Erythroblast (primary cell): Measurements from ENCODE around the gene EGLN2.
"Not testable (repeated sequence)": the region's sequence is repeated elsewhere in the genome, so short reads cannot be mapped to it uniquely, and the experiment has no call there.

Experiments
- DNase-seq, 2 experiments: peaks; one replicate each; lab custom pipeline; 2025; lab: John Stamatoyannopoulos, UW
- GATA1 ChIP-seq: IDR thresholded peaks from 2 replicates; pipeline ENCODE4 v1.6.1; 2011; ENCODE audit warnings: low read depth, mild to moderate bottlenecking, control low read depth, low read length, moderate library complexity
- POLR2A ChIP-seq: IDR thresholded peaks from 2 replicates; pipeline ENCODE4 v1.6.1; 2011; ENCODE audit warnings: mild to moderate bottlenecking, low read length

The EGLN2 gene

DNA sequence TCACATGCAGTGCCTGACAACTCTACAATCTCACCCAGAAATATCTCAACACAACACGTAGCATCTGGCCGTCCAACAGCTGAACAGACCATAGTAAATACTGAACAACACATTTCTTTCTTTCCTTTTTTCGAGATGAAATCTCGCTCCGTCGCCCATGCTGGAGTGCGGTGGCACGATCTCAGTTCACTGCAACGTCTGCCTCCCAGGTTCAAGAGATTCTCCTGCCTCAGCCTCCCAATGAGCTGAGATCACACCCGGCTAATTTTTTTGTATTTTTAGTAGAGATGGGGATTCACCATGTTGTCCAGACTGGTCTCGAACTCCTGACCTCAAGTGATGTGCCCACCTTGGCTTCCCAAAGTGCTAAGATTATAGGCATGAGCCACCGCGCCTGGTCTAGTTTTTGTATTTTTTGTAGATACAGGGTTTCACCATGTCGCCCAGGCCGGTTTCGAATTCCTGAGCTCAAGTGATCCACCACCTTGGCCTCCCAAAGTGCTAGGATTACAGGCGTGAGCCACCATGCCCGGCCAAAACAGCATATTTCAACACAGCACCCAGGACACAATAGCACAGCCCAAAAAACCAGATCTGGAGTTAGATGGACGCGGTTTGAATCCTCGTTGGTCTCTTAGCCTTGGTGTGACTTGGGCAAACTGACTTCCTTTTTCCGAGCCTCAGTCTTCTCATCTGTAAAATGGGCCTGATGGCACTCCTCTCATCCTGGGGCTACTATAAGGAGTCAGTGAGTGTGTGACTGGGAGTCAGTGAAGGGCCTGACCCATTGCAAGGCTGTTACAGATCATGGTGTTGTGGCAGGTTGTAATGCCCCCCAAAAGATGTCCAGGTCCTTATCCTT, 28.6 kb downstream of the EGLN2 start:
- no peak for TF ChIP-seq POLR2A
- no peak for TF ChIP-seq GATA1
- DNase-seq = no peak

DNA sequence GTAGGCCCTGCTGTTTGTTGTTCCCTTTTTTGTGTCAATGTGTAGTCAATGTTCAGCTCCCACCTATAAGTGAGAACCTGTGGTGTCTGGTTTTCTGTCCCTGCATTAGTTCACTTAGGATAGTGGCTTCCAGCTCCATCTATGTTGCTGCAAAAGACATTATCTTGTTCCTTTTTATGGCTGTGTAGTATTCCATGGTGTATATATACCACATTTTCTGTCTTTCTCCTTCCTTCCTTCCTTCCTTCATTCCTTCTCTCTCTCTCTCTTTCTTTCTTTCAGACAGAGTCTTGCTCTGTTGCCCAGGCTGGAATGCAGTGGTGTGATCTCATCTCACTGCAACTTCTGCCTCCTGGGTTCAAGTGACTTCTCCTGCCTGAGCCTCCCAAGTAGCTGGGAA, 30.2 kb downstream of the EGLN2 start:
- TF ChIP-seq GATA1 = no peak
- TF ChIP-seq POLR2A = no peak
- DNase-seq = no peak

DNA sequence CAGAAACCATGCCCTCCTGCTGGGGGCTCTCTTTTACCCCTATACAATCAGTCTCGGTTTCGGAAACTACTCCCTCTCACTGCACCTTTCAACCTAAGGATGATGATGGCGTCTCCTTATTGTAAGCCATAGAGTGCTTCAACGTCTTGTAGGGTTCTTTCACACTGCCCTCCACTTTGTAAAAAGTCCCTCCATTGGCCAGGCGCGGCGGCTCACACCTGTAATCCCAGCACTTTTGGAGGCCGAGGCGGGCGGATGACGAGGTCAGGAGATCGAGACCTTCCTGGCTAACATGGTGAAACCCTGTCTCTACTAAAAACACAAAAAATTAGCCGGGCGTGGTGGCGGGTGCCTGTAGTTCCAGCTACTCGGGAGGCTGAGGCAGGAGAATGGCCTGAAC, 31.8 kb downstream of the EGLN2 start:
- DNase-seq = not testable (repeated sequence)

DNA sequence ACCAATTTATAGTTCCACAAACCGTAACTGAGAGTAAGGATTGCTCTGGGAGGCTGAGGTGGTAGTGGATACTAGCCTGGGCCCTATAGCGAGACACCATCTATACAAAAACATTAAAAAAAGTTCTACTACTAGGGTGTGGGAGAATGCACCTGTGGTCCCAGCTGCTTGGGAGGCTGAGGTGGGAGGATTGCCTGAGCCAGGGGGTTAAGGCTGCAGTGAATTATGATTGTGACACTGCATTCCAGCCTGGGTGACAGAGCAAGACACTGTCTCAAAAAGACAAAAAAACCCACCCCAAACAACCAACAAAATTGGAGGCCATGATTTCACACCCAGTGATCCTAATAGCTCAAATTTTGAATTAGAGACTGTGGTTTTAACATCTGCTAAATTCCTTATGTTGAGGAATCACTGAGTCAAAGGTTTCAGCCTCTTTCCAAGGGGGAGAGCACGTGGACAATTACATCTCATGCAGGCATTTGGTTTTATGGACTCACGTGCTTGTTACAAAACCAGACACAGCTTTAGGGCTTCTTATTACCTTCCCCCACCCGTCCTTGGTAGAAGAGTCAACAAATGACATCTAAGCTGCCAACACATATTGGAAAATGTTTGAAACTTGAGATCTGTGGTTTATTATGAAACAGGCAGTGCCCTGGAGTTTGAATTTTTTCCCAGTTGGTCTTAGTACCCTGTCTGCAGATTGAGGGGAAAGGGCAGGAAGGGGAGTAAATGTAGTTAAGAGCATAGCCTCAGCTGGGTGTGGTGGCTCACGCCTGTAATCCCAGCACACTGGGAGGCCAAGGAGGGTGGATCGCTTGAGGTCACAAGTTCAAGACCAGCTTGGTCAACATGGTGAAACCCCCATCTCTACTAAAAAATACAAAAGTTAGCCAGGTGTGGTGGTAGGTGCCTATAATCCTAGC, 32.8 kb downstream of the EGLN2 start:
- no peak for DNase-seq
- TF ChIP-seq POLR2A (no peak), GATA1 (no peak)

DNA sequence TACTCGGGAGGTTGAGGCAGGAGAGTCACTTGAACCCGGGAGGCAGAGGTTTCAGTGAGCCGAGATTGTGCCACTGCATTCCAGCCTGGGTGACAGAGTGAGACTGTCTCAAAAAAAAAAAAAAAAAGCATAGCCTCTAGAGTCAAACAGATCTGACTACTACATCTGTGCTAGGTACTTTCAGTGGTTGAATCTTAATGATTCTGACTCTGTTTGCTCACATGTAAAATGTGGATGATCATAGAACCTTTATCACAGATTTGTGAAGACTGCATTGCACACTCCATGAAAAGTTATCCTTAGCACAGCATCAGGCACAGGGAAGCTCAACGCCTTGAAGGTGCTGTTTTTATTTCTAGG, 33.4 kb downstream of the EGLN2 start:
- not testable (repeated sequence) for DNase-seq

DNA sequence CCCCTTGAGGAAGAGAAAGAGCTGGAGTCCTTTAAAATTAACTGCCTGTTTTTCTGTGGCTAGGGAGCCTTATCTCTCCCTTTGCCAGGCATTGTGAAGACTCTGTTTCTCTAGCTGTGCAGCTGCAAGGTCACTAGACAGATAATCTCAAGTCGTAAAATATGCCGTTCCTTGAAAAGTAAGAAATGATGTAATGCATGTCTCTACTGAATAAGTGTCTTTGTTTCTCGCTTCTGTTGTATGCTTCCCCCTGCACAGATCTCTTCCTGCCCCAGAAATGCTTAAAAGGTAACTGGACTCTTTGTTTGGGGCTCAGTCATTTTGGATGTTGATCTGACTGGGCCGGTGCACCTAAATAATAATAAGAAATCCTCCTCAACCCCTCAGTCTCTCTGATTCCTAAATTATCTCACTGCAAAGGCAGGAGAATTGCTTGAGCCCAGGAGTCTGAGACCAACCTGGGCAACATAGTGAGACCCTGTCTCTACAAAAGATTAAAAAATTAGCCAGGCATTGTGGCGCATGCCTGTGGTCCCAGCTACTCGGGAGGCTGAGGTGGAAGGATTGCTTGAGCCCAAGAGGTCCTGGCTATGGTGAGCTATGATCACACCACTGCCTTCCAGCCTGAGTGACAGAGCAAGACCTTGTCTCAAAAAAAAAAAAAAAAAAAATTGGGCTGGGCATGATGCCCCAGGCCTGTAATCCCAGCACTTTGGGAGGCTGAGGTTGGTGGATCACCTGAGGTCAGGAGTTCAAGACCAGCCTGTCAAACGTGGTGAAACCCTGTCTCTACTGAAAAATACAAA, 34.9 kb downstream of the EGLN2 start:
- TF ChIP-seq POLR2A = peak; percentile 51
- DNase-seq = peak; percentile 57 to 79

DNA sequence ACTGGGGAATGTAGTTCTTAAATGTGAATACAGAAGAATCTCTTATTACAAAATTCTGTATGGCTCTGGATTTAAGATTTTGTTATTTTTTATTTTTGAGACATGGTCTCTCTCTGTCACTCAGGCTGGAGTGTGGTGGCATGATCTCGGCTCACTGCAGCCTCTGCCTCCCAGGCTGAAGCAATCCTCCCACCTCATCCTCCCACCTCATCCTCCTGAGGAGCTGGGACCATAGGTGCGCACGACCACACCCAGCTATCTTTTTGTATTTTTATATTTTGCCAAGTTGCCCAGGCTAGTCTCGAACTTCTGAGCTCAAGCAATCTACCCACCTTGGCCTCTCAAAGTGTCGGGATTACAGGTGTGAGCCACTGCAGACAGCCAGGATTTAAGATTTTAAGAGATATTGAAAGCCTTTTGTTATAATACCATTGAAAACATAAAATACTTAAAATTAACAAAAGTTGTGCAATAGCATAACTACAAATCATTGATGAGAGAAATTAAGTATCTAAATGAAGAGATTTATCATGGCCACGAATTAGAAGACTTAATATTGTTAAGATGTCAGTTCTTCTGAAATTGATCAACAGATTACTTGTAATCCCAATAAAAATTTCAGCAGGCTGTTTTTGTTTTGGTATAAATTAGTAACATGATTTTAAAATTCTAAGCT, 37.9 kb downstream of the EGLN2 start:
- no peak for DNase-seq
- TF ChIP-seq POLR2A = no peak
- TF ChIP-seq GATA1 = no peak

DNA sequence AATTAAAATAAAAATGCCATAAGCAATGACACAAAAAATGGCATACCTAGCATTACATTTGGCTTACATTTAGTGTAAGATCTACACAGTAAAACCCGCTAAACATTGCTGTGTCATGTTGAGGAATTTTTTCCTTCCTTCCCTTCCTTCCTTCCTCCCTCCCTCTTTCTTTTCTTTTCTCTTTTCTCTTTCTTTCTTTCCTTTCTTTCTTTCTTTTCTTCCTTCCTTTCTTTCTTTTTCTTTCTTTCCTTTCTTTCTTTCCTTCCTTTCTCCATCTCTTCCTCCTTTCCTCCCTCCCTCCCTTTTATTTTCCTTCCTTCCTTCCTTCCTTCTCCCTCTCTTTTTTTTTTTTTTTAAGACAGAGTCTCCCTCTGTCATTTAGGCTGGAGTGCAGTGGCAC, 39.5 kb downstream of the EGLN2 start:
- DNase-seq = not testable (repeated sequence)

DNA sequence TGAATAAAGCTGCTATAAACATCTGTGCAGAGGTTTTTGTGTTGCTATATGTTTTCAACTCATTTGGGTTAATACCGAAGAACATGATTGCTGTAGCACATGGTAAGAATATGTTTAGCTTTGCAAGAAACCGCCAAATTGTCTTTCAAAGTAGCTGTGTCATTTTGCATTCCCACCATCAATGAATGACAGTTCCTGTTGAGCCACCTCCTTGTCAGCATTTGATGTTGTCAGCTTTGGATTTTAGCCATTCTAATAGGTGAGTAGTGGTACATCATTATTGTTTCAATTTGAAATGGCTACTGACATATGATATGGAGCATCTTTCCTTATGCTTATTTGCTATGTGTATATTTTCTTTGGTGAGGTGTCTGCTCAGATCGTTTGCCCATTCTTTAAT, 43.0 kb downstream of the EGLN2 start:
- DNase-seq = not testable (repeated sequence)

DNA sequence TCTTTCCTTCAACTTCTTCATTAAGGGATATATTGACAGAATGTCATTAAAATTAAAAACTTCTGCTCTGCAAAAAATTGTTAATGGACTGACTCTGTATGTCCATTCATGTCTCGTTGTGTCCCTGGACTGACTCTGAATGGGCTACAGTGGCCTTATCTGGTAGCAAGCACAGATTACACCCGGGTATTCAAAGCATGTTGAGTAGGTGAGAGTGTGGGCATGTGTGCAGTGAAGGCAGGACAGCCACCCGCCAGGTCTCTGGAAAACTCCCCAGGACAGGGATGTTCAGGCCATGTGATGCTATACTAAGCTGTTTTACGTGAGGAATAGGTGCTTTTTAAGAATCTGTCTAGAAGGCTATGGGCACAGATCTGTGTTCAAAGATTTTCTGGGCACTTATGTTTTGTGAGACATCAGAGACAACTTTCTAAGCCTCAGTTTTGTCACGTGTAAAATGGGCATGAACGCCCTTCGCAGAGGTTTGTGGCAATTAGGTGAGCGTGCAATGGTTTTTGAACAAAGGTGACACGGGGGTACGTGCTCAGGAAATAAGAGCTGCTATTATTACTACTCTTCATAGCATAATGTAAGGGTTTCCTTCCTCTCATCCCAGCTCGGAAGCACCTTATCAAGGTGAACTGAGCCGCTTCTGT, 44.1 kb downstream of the EGLN2 start:
- not testable (repeated sequence) for DNase-seq

DNA sequence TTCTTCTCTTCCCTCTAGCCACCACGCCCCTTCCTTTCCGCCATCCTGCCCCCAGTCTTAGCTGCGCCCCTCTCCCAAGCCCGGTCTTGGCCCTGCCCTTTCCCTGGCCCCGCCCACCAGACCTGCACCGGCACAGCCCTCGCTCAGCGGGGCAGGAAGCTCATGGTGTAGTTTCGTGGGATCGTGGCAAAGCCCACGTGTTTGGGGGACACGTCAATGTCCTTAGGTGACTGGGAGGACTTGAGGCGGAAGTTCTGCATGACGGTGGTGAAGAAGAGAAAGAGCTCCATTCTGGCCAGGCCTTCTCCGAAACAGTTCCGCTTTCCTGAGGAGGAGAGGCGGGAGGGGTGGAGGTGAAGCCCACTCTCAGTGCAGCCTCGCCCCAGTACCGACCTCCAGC, 44.7 kb downstream of the EGLN2 start:
- DNase-seq = peak in 1 of 2 experiments; percentile 38

DNA sequence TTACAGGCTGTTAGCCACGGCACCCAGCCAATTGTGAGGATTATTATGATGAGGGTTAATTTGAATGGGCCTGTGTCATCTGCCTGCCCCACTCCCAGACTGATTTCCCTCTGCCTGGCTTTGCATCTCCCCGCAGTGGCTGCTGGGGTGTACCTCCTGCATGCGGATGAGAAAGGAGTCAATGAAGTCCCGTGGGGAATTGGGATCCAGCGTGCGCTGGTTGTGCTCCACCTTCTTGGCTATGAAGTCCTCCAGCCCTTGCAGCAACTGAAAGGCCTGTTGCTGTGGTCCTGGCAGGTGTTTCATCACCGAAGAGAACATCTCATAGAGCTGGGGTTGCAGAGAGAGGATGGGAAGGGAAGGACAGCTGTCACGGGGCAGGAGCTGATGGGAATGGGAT, 47.7 kb downstream of the EGLN2 start:
- DNase-seq = not testable (repeated sequence)

DNA sequence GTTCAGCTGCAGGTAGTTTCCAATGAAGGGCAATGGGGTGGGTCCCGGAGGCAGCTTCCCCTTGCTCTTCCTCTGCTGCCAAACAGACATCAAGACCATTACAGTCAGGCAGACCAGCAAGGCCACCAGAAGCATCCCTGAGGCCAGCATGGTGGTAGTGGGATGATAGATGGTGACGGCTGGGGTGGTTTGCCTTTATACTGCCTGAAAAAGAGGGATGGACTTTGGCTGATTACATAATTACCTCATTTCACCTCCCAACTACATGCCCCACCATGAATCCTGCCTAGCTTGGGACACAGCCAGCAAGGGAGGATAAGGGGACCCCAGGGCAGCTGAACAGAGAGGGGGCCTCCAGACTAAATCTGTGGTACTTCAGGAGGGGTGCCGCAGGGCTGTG, 51.3 kb downstream of the EGLN2 start, which contains the start of gene CYP2A6:
CYP2A6 (minus strand) TSS at position 171 of the 400 bp plus-strand sequence; CDS start at position 150, 21 bp downstream.
- DNase-seq = not testable (repeated sequence)

DNA sequence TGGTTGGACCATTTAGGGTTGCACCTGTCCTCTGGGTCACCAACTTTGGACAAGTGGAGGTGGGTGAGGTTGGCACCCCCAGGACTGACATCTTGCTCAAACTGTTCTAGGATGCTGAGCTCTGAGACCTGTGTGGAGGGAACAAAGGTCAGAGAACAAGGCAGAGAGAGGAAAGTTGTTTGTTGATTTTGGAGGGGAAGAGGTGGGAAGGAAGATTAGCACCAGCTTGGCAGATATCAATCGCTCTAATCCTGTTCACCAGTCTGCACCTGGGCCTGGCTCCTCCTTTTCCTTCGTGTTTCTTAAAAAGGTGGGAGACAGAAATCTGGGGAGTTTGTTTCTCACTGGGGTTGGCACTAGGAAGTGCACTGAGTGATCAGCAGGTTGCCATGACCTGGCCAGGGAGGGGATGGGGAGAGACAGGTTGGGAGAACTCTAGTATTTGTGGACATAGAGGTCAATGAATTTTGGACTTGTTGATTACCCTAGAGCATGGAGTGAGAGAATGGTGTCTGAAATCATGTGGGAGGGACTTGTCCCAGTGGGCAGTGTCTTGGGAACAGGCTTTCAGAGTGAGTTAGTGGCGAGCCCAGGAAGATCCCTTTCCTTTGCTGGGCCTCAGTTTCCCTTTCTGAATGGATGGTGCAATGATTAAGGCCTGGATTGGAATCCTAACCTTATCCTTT, 53.6 kb downstream of the EGLN2 start:
- not testable (repeated sequence) for DNase-seq
